H1 (cell line): ENCODE measurements around the gene RBM34. TPM values are rescaled to one million over a fixed set of nuclear protein-coding genes. Genes with fewer than 3 reads are reported as not detected.

Experiments
- CTCF ChIA-PET: fragments of 300-600 bp; sonication (Branson Sonifier 250); formaldehyde crosslinking; loops from one replicate; lab custom pipeline; 2021; ENCODE audit not compliant: partially characterized antibody; lab: Charles Lee
- POLR2A ChIA-PET: fragments of 300-600 bp; sonication (Branson Sonifier 250); formaldehyde crosslinking; loops from one replicate; lab custom pipeline; 2021; ENCODE audit warnings: inconsistent platforms; ENCODE audit not compliant: partially characterized antibody; lab: Charles Lee
- DNase-seq, 2 experiments: peaks; one replicate each; pipeline versions ENCODE4 v3.0.0 to v3.0.0-alpha.2; 2010 to 2022; ENCODE audit warnings: low spot score in 2 of 2, low read depth in 1 of 2, mixed read lengths in 1 of 2
- FAIRE-seq: peaks from 2 replicates; lab custom pipeline; 2011; peaks lifted over from hg19 to GRCh38; lab: Jason Lieb, UNC
- H2AFZ ChIP-seq: 2 replicates; pipeline ENCODE4 v1.8.1; 2012; ENCODE audit warnings: low read length, inconsistent platforms
- H2AK5ac ChIP-seq: 2 replicates; pipeline ENCODE4 v1.6.1; 2013; ENCODE audit warnings: low read depth, low read length
- H2BK120ac ChIP-seq: replicated peaks from 2 replicates; pipeline ENCODE3; 2013; ENCODE audit warnings: low read depth, low read length, inconsistent platforms
- H2BK12ac ChIP-seq: 2 replicates; pipeline ENCODE4 v1.6.1; 2013; ENCODE audit warnings: low read depth, low read length
- H2BK15ac ChIP-seq: 2 replicates; pipeline ENCODE4 v1.6.1; 2013; ENCODE audit warnings: low read length
- H2BK20ac ChIP-seq: 2 replicates; pipeline ENCODE4 v1.6.1; 2013; ENCODE audit warnings: low read length
- H2BK5ac ChIP-seq: 2 replicates; pipeline ENCODE4 v1.6.1; 2013; ENCODE audit warnings: low read depth, low read length
- H3K14ac ChIP-seq: 2 replicates; pipeline ENCODE4 v1.6.1; 2013; ENCODE audit warnings: inconsistent platforms; ENCODE audit not compliant: insufficient read length
- H3K18ac ChIP-seq: 2 replicates; pipeline ENCODE4 v1.6.1; 2013; ENCODE audit warnings: low read length; ENCODE audit errors: extremely low read depth
- H3K23ac ChIP-seq: 2 replicates; pipeline ENCODE4 v1.6.1; 2013; ENCODE audit warnings: inconsistent platforms; ENCODE audit not compliant: insufficient read length
- H3K23me2 ChIP-seq: 2 replicates; pipeline ENCODE4 v1.6.1; 2013; ENCODE audit warnings: low read depth, low read length
- H3K27ac ChIP-seq: 2 replicates; pipeline ENCODE4 v1.6.1; 2011; ENCODE audit warnings: low read depth, low read length, inconsistent platforms
- H3K27me3 ChIP-seq, 4 experiments: replicated peaks in 1 of 4; 1 replicate in 1 of 4; 2 replicates in 3 of 4; pipeline versions ENCODE4 v1.6.1 to v1.8.1; 2011 to 2013; ENCODE audit warnings: low read length in 3 of 4, mild to moderate bottlenecking in 3 of 4, inconsistent platforms in 2 of 4, mixed read lengths in 2 of 4, moderate library complexity in 1 of 4; ENCODE audit not compliant: control insufficient read depth in 3 of 4, insufficient read depth in 3 of 4; ENCODE audit errors: extremely low read depth in 1 of 4
- H3K36me3 ChIP-seq, 4 experiments: 2 replicates each; pipeline versions ENCODE4 v1.6.1 to v1.8.1; 2011 to 2013; ENCODE audit warnings: mild to moderate bottlenecking in 4 of 4, low read length in 3 of 4, moderate library complexity in 2 of 4, control low read depth in 1 of 4, inconsistent platforms in 1 of 4; ENCODE audit not compliant: insufficient read depth in 4 of 4, control insufficient read depth in 2 of 4
- H3K4ac ChIP-seq: replicated peaks from 2 replicates; pipeline ENCODE3; 2013; ENCODE audit warnings: low read length, low read depth, mixed read lengths, inconsistent platforms; ENCODE audit not compliant: insufficient read length
- H3K4me1 ChIP-seq, 4 experiments: replicated peaks in 1 of 4; 1 replicate in 1 of 4; 2 replicates in 3 of 4; pipeline versions ENCODE4 v1.6.1 to v1.8.1; 2011 to 2013; ENCODE audit warnings: low read length in 3 of 4, inconsistent platforms in 2 of 4, mixed read lengths in 1 of 4; ENCODE audit not compliant: insufficient read depth in 4 of 4, control insufficient read depth in 3 of 4
- H3K4me2 ChIP-seq, 2 experiments: 2 replicates each; pipeline versions ENCODE4 v1.6.1 to v1.8.1; 2011 to 2013; ENCODE audit warnings: low read depth in 2 of 2, low read length in 2 of 2, control low read depth in 1 of 2, inconsistent platforms in 1 of 2, mild to moderate bottlenecking in 1 of 2; ENCODE audit not compliant: insufficient read depth in 1 of 2
- H3K4me3 ChIP-seq, 4 experiments: fragments of 200-600, 300-600 bp in 1 of 4; sonication (generic), shearing (Covaris generic), sonication (Bioruptor Twin) in 1 of 4; 2 replicates each; pipeline versions ENCODE4 v1.5.1 to v1.8.1; 2011 to 2016; ENCODE audit warnings: low read length in 4 of 4, low read depth in 3 of 4, control low read depth in 2 of 4, inconsistent platforms in 2 of 4, mild to moderate bottlenecking in 2 of 4, mixed read lengths in 1 of 4, moderate library complexity in 1 of 4; ENCODE audit not compliant: insufficient read depth in 2 of 4; ENCODE audit errors: extremely low read depth in 1 of 4
- H3K56ac ChIP-seq: replicated peaks from 2 replicates; pipeline ENCODE3; 2013; ENCODE audit warnings: low read depth, mild to moderate bottlenecking, mixed read lengths, low read length, inconsistent platforms; ENCODE audit not compliant: insufficient read length
- H3K79me1 ChIP-seq: 2 replicates; pipeline ENCODE4 v1.6.1; 2013; ENCODE audit warnings: low read depth, low read length, control low read depth
- H3K79me2 ChIP-seq, 2 experiments: 2 replicates each; pipeline versions ENCODE4 v1.6.1 to v1.8.1; 2012 to 2013; ENCODE audit warnings: low read length in 2 of 2, mild to moderate bottlenecking in 2 of 2, inconsistent platforms in 1 of 2; ENCODE audit not compliant: insufficient read depth in 2 of 2, control insufficient read depth in 1 of 2
- H3K9ac ChIP-seq, 4 experiments: replicated peaks in 1 of 4; 1 replicate in 1 of 4; 2 replicates in 3 of 4; pipeline versions ENCODE4 v1.6.1 to v1.8.1; 2011 to 2013; ENCODE audit warnings: low read depth in 3 of 4, low read length in 3 of 4, control low read depth in 2 of 4, mild to moderate bottlenecking in 2 of 4, moderate library complexity in 2 of 4, inconsistent platforms in 1 of 4; ENCODE audit errors: extremely low read depth in 1 of 4
- H3K9me3 ChIP-seq, 2 experiments: 2 replicates each; pipeline versions ENCODE4 v1.6.1 to v1.8.1; 2012 to 2013; ENCODE audit warnings: mild to moderate bottlenecking in 2 of 2, moderate library complexity in 2 of 2, control low read depth in 1 of 2, inconsistent platforms in 1 of 2, low read depth in 1 of 2, low read length in 1 of 2, mixed read lengths in 1 of 2; ENCODE audit not compliant: insufficient read depth in 2 of 2
- H4K20me1 ChIP-seq, 2 experiments: replicated peaks in 1 of 2; 2 replicates each; pipeline versions ENCODE3 to v1.8.1; 2011 to 2013; ENCODE audit warnings: inconsistent platforms in 2 of 2, low read length in 2 of 2, mild to moderate bottlenecking in 1 of 2; ENCODE audit not compliant: insufficient read depth in 2 of 2, control insufficient read depth in 1 of 2
- H4K5ac ChIP-seq: 2 replicates; pipeline ENCODE4 v1.6.1; 2013; ENCODE audit warnings: low read length, low read depth, mixed read lengths, inconsistent platforms; ENCODE audit not compliant: insufficient read length
- H4K8ac ChIP-seq: 2 replicates; pipeline ENCODE4 v1.8.0; 2013; ENCODE audit warnings: mild to moderate bottlenecking, moderate library complexity, low read length, inconsistent platforms; ENCODE audit not compliant: insufficient read depth; ENCODE audit errors: extremely low read depth
- H4K91ac ChIP-seq: replicated peaks from 2 replicates; pipeline ENCODE3; 2013; ENCODE audit warnings: low read length, mixed read lengths, inconsistent platforms; ENCODE audit not compliant: insufficient read length
- ATF3 ChIP-seq: IDR thresholded peaks from 2 replicates; pipeline ENCODE4 v1.6.1; 2011; ENCODE audit warnings: low read depth, mild to moderate bottlenecking, low read length; ENCODE audit not compliant: insufficient read depth
- CEBPB ChIP-seq: IDR thresholded peaks from 2 replicates; pipeline ENCODE4 v1.6.1; 2012; ENCODE audit warnings: low read depth, low read length
- CREB1 ChIP-seq: IDR thresholded peaks from 2 replicates; pipeline ENCODE4 v1.6.1; 2012; ENCODE audit warnings: inconsistent platforms
- JUN ChIP-seq: IDR thresholded peaks from 2 replicates; pipeline ENCODE4 v1.6.1; 2011; ENCODE audit warnings: low read depth, mild to moderate bottlenecking, improper control_type of control experiment, low read length
- PHF8 ChIP-seq: fragments of 200-600 bp; sonication (generic); conservative IDR thresholded peaks from 2 replicates; pipeline ENCODE4 v1.7.1; 2012; ENCODE audit warnings: low read depth, mild to moderate bottlenecking, inconsistent platforms, low read length, moderate library complexity
- RFX5 ChIP-seq: IDR thresholded peaks from 2 replicates; pipeline ENCODE4 v1.6.1; 2011; ENCODE audit warnings: low read depth, low read length, improper control_type of control experiment, borderline replicate concordance
- SIN3A ChIP-seq, 2 experiments: IDR thresholded peaks in 1 of 2; conservative IDR thresholded peaks in 1 of 2; 2 replicates each; pipeline ENCODE4 v1.6.1; 2011 to 2012; ENCODE audit warnings: low read length in 2 of 2, improper control_type of control experiment in 1 of 2, low read depth in 1 of 2, mild to moderate bottlenecking in 1 of 2
- SIX5 ChIP-seq: IDR thresholded peaks from 2 replicates; pipeline ENCODE4 v1.6.1; 2011; ENCODE audit warnings: mild to moderate bottlenecking, low read depth, low read length
- SRF ChIP-seq: IDR thresholded peaks from 2 replicates; pipeline ENCODE4 v1.6.1; 2011; ENCODE audit warnings: mild to moderate bottlenecking, low read depth, low read length, moderate library complexity
- TAF1 ChIP-seq: IDR thresholded peaks from 2 replicates; pipeline ENCODE4 v1.6.1; 2011; ENCODE audit warnings: mild to moderate bottlenecking, low read depth, low read length
- TBP ChIP-seq: IDR thresholded peaks from 2 replicates; pipeline ENCODE4 v1.6.1; 2011; ENCODE audit warnings: low read depth, low read length, improper control_type of control experiment
- WGBS, 2 experiments: shearing (Covaris generic) in 1 of 2; methylation state at CpG; one replicate each; pipeline versions ENCODE4 v1.1.6 to v1.1.7; 2013 to 2015; ENCODE audit warnings: low lambda C conversion rate in 2 of 2, mixed read lengths in 2 of 2, inconsistent platforms in 1 of 2, low coverage in 1 of 2, missing lambda C conversion rate in 1 of 2; ENCODE audit not compliant: insufficient replicate concordance in 2 of 2, insufficient coverage in 1 of 2, insufficient read length in 1 of 2; ENCODE audit errors: extremely low coverage in 1 of 2, missing lambda C conversion rate in 1 of 2; 5-methylcytosine and 5-hydroxymethylcytosine counted together
- polyA plus RNA-seq, 7 experiments: library from polyadenylated mRNA; depleted of rRNA in 3 of 7; stranded (reverse) in 5 of 7; unstranded in 2 of 7; fragments of >200 nt in 5 of 7; fragments of 200-250 nt in 2 of 7; gene quantifications; 1 replicate in 5 of 7; 2 replicates in 1 of 7; 4 replicates in 1 of 7; pipeline versions ENCODE4 v1.2.1 to v1.2.3, GENCODE V29; 2011 to 2013; ENCODE audit warnings: missing spikeins in 2 of 7, mixed read lengths in 2 of 7
- total RNA-seq: library from RNA; stranded (reverse); fragmentation: NEBNext Ultra II Directional; extraction: Animal tissue kit (Norgen Biotek cat#: 25700); gene quantifications from 2 replicates; pipeline ENCODE4 v1.2.1, GENCODE V29; 2021

Gene RBM34
- total and polyA plus RNA-seq, 2 of the 8 experiments (the other 6 are each of a cell fraction or from before 2014, with no cell fraction given), result 18.8 to 108 TPM

- Histone ChIP-seq H3K4ac (peak within 1 kb of the TSS; percentile 19), H2AFZ (0 out of 2 replicates have a peak within 1 kb of the TSS, but pooled peaks have one; percentile 72), H3K27ac (peak within 1 kb of the TSS; percentile 96), H4K20me1 (peaks cover 14 to 20% of the 10 kb centered on the region in 2 experiments), H4K91ac (peak within 1 kb of the TSS; percentile 96), H3K9me3 (no peaks in the 10 kb centered on the region), H3K79me2 (peaks cover 39 to 50% of the 10 kb centered on the region in 2 experiments), H3K4me3 (peak within 1 kb of the TSS; percentile 81 to 96 (median 90)), H3K18ac (peak within 1 kb of the TSS; percentile 97), H2BK15ac (no peak within 1 kb of the TSS), H3K56ac (peak within 1 kb of the TSS; percentile 92), H2BK12ac (peak within 1 kb of the TSS; percentile 77; the same call in 1 of the 2 replicates), H2AK5ac (peak within 1 kb of the TSS; percentile 88; the same call in 1 of the 2 replicates), H3K23me2 (peaks cover 6% of the 10 kb centered on the region; the same call in 1 of the 2 replicates), H3K4me1 (peaks cover 0 to 6% (median 3%) of the 10 kb centered on the region in 4 experiments; a peak in 5 of 7 replicates), H3K4me2 (peak within 1 kb of the TSS; percentile 77), H2BK20ac (no peak within 1 kb of the TSS), H3K23ac (no peak within 1 kb of the TSS), H2BK5ac (peak within 1 kb of the TSS; percentile 99), H3K36me3 (peaks cover 2 to 35% (median 9%) of the 10 kb centered on the region in 4 experiments; a peak in 7 of 8 replicates), H3K9ac (peak within 1 kb of the TSS; percentile 90 to 99 (median 97)), H2BK120ac (peak within 1 kb of the TSS; percentile 72), H3K14ac (no peak within 1 kb of the TSS), H3K27me3 (no peaks in the 10 kb centered on the region), H4K5ac (peak within 1 kb of the TSS; percentile 96), H4K8ac (peak within 1 kb of the TSS; percentile 98), H3K79me1 (no peaks in the 10 kb centered on the region)
- WGBS, 2 experiments, result 4% methylated on average over 56 of the region's 67 CpGs; no CpG with 5 or more reads in 1 of the 2 experiments
- peak; percentile 95 to 96 for DNase-seq
- ChIA-PET POLR2A (interaction anchor here (0.6 to 7.1 kb wide), 14 partner anchors 11 to 376 kb away, joined by 3 to 83 read pairs (median 7); partner anchors contain the start of genes B3GALNT2 and RBM34), CTCF (no interaction called here)
- FAIRE-seq, result no peak
- TF ChIP-seq PHF8 (peak; percentile 92), SRF (no peak), SIX5 (no peak), TAF1 (peak; percentile 96), CREB1 (peak; percentile 79), ATF3 (no peak), JUN (no peak), RFX5 (no peak), CEBPB (no peak), TBP (peak; percentile 89), SIN3A (conservative IDR thresholded peaks at IDR 0.05 in 1 of 2, IDR thresholded peaks at IDR 0.05 in 1 of 2; ENCODE audit: low read depth in 1 of 2, low read length in 2 of 2) (peak; percentile 54 to 74; a peak in 2 of 4 replicates)
These were observed 32.4 kb downstream of the RBM34 start, which contains the start of gene TOMM20 for GRCh38 chr1:235128456-235129328. TSS of gene TOMM20 (minus strand) at chr1:235128837. CDS start at chr1:235128715, 122 bp downstream.
